SK-N-SH (cell line): ENCODE data around the gene KLF7. TPM values are rescaled to one million over a fixed set of nuclear protein-coding genes. Genes with fewer than 3 reads are reported as not detected.

ENCODE experiments used
- CTCF ChIA-PET: fragments of 300-600, 350-600 bp; formaldehyde crosslinking; extraction: SDS; loops from one replicate; lab custom pipeline; 2021; lab: Yijun Ruan, JAX
- POLR2A ChIA-PET: fragments of 350-600 bp; sonication (Branson Sonifier 250); formaldehyde crosslinking; extraction: SDS; loops from one replicate; lab custom pipeline; 2020; ENCODE audit warnings: antibody characterized with exemption, inconsistent platforms; lab: Yijun Ruan, JAX
- DNase-seq: peaks from one replicate; pipeline ENCODE4 v3.0.0; 2012
- H2AFZ ChIP-seq: fragments of 200-600 bp; sonication (generic); 2 replicates; pipeline ENCODE4 v1.8.1; 2016; ENCODE audit warnings: antibody characterized with exemption, mild to moderate bottlenecking, low read depth
- H3F3A ChIP-seq: fragments of 200-600 bp; sonication (generic); replicated peaks from 2 replicates; pipeline ENCODE3; 2016; ENCODE audit warnings: antibody characterized with exemption, mild to moderate bottlenecking; ENCODE audit not compliant: insufficient read depth
- H3K27ac ChIP-seq, 2 experiments: fragments of 200-500 bp in 1 of 2; fragments of 200-600 bp in 1 of 2; sonication (Bioruptor generic) in 1 of 2; sonication (generic), shearing (Covaris generic) in 1 of 2; 2 replicates each; pipeline versions ENCODE4 v1.5.1 to v1.6.1; 2014 to 2016; ENCODE audit warnings: low read depth in 2 of 2, inconsistent platforms in 1 of 2, low read length in 1 of 2, mild to moderate bottlenecking in 1 of 2, mixed read lengths in 1 of 2
- H3K27me3 ChIP-seq: fragments of 200-600 bp; sonication (generic), shearing (Covaris generic); 2 replicates; pipeline ENCODE4 v1.6.1; 2016; ENCODE audit warnings: mixed run types; ENCODE audit not compliant: insufficient read depth
- H3K36me3 ChIP-seq, 2 experiments: fragments of 200-500 bp in 1 of 2; fragments of 200-600 bp in 1 of 2; sonication (Bioruptor generic) in 1 of 2; sonication (generic) in 1 of 2; replicated peaks in 1 of 2; 2 replicates each; pipeline versions ENCODE3 to v1.5.1; 2014 to 2016; ENCODE audit warnings: low read length in 1 of 2, mild to moderate bottlenecking in 1 of 2; ENCODE audit not compliant: insufficient read depth in 2 of 2, control insufficient read depth in 1 of 2
- H3K4me1 ChIP-seq, 2 experiments: fragments of 200-500 bp in 1 of 2; fragments of 200-600 bp in 1 of 2; sonication (Bioruptor generic) in 1 of 2; sonication (generic), shearing (Covaris generic) in 1 of 2; 2 replicates each; pipeline versions ENCODE4 v1.5.1 to v1.6.1; 2014 to 2016; ENCODE audit warnings: low read depth in 1 of 2, low read length in 1 of 2, mixed run types in 1 of 2; ENCODE audit not compliant: insufficient read depth in 2 of 2, control insufficient read depth in 1 of 2
- H3K4me2 ChIP-seq: fragments of 200-600 bp; sonication (generic), shearing (Covaris generic); 2 replicates; pipeline ENCODE4 v1.6.1; 2017; ENCODE audit warnings: mixed run types
- H3K4me3 ChIP-seq, 2 experiments: fragments of 200-500 bp in 1 of 2; fragments of 200-600 bp in 1 of 2; sonication (Bioruptor generic) in 1 of 2; sonication (generic), shearing (Covaris generic) in 1 of 2; 2 replicates each; pipeline versions ENCODE4 v1.5.1 to v1.8.1; 2014 to 2016; ENCODE audit warnings: low read depth in 2 of 2, inconsistent platforms in 1 of 2, low read length in 1 of 2, mild to moderate bottlenecking in 1 of 2, mixed read lengths in 1 of 2, moderate library complexity in 1 of 2
- H3K79me2 ChIP-seq: fragments of 200-600 bp; sonication (generic); 2 replicates; pipeline ENCODE4 v1.8.1; 2017; ENCODE audit warnings: mild to moderate bottlenecking; ENCODE audit not compliant: insufficient read depth
- H3K9ac ChIP-seq: fragments of 200-600 bp; sonication (generic); 2 replicates; pipeline ENCODE4 v1.6.1; 2017; ENCODE audit warnings: mixed run types
- H3K9me2 ChIP-seq: fragments of 200-600 bp; sonication (generic); 2 replicates; pipeline ENCODE4 v1.6.1; 2017; ENCODE audit warnings: mixed run types
- H3K9me3 ChIP-seq: fragments of 200-600 bp; sonication (generic); 2 replicates; pipeline ENCODE4 v1.6.1; 2017; ENCODE audit warnings: mixed run types, mild to moderate bottlenecking, moderate library complexity
- H4K20me1 ChIP-seq: fragments of 200-600 bp; sonication (generic); 2 replicates; pipeline ENCODE4 v1.6.1; 2017; ENCODE audit warnings: mild to moderate bottlenecking, mixed run types; ENCODE audit not compliant: insufficient read depth
- CTCF ChIP-seq: fragments of 200-600 bp; sonication (generic); IDR thresholded peaks from 2 replicates; pipeline ENCODE4 v1.6.1; 2017; ENCODE audit warnings: antibody characterized with exemption, mild to moderate bottlenecking, moderate library complexity
- ELF1 ChIP-seq: IDR thresholded peaks from 2 replicates; pipeline ENCODE4 v1.4.0; 2012
- EP300 ChIP-seq, 2 experiments: IDR thresholded peaks; 2 replicates each; pipeline versions ENCODE4 v1.4.0 to v1.6.1; 2012; ENCODE audit warnings: borderline replicate concordance in 1 of 2, low read depth in 1 of 2, low read length in 1 of 2
- EZH2phosphoT487 ChIP-seq: fragments of 200-600 bp; sonication (generic); IDR thresholded peaks from 2 replicates; pipeline ENCODE4 v1.6.1; 2017; ENCODE audit warnings: low read depth, mixed run types, mild to moderate bottlenecking, antibody characterized with exemption, moderate library complexity, borderline replicate concordance
- FOXJ3 ChIP-seq: sonication (generic); formaldehyde crosslinking; IDR thresholded peaks from 2 replicates; pipeline ENCODE4 v1.5.1; 2020; ENCODE audit warnings: mild to moderate bottlenecking, missing genetic modification reagents
- JUND ChIP-seq: IDR thresholded peaks from 2 replicates; pipeline ENCODE4 v1.4.0; 2012
- MAX ChIP-seq: IDR thresholded peaks from 2 replicates; pipeline ENCODE4 v1.4.0; 2012; ENCODE audit warnings: low read depth
- MEF2A ChIP-seq: IDR thresholded peaks from 2 replicates; pipeline ENCODE4 v1.4.0; 2012; ENCODE audit warnings: low read depth, borderline replicate concordance
- MXI1 ChIP-seq: IDR thresholded peaks from 2 replicates; pipeline ENCODE4 v1.6.1; 2012; ENCODE audit warnings: mild to moderate bottlenecking, low read depth, low read length, improper control_type of control experiment
- NRF1 ChIP-seq: IDR thresholded peaks from 2 replicates; pipeline ENCODE4 v1.6.1; 2012; ENCODE audit warnings: low read depth, mild to moderate bottlenecking, low read length
- PBX3 ChIP-seq: IDR thresholded peaks from 2 replicates; pipeline ENCODE4; 2012
- POLR2AphosphoS5 ChIP-seq: IDR thresholded peaks from 2 replicates; pipeline ENCODE4 v1.6.1; 2012; ENCODE audit warnings: low read depth, low read length
- RFX5 ChIP-seq: IDR thresholded peaks from 2 replicates; pipeline ENCODE4 v1.6.1; 2012; ENCODE audit warnings: mild to moderate bottlenecking, improper control_type of control experiment, low read length
- SIN3A ChIP-seq: IDR thresholded peaks from 2 replicates; pipeline ENCODE4 v1.6.1; 2012; ENCODE audit warnings: low read depth, mild to moderate bottlenecking, low read length, moderate library complexity, borderline replicate concordance
- SMC3 ChIP-seq: IDR thresholded peaks from 2 replicates; pipeline ENCODE4 v1.6.1; 2012; ENCODE audit warnings: low read depth, low read length, improper control_type of control experiment
- TAF1 ChIP-seq: IDR thresholded peaks from 2 replicates; pipeline ENCODE4 v1.6.1; 2012; ENCODE audit warnings: low read depth, mild to moderate bottlenecking, low read length, moderate library complexity, borderline replicate concordance
- TCF12 ChIP-seq: IDR thresholded peaks from 2 replicates; pipeline ENCODE4 v1.4.0; 2012
- YY1 ChIP-seq: IDR thresholded peaks from 2 replicates; pipeline ENCODE4 v1.4.0; 2012; ENCODE audit warnings: low read depth, mild to moderate bottlenecking
- WGBS: methylation state at CpG from one replicate; pipeline ENCODE4 v1.1.6; 2017; ENCODE audit warnings: low lambda C conversion rate; 5-methylcytosine and 5-hydroxymethylcytosine counted together
- polyA plus RNA-seq, 3 experiments: library from polyadenylated mRNA; depleted of rRNA; stranded (reverse); fragments of >200 nt; gene quantifications; 2 replicates each; pipeline ENCODE4 v1.2.3, GENCODE V29; 2012
- small RNA-seq, 7 experiments: library from RNA; depleted of rRNA; stranded (forward); fragments of <200 nt; gene quantifications; one replicate each; pipeline ENCODE3, GENCODE V24; 2012

Gene KLF7
- polyA plus RNA-seq, 1 of the 3 experiments (the other 2 are of a cell fraction): 7.5 TPM

- 38% methylated on average over 2 of the region's 2 CpGs for WGBS
- DNase-seq: no peak
Observed at GRCh38 chr2:207032490-207032889, 133.3 kb downstream of the KLF7 start.

More at GRCh38 chr2:207032490-207032889, 133.3 kb downstream of the KLF7 start:
- Histone ChIP-seq H3K4me3 (no peak overlapping the region), H3K36me3 (no peaks in the 10 kb centered on the region), H3K27me3 (no peaks in the 10 kb centered on the region), H3K79me2 (no peaks in the 10 kb centered on the region), H3K9me2 (no peaks in the 10 kb centered on the region), H3K9me3 (no peaks in the 10 kb centered on the region), H3K4me1 (no peaks in the 10 kb centered on the region; a peak in 1 of 4 replicates), H3K4me2 (no peak overlapping the region), H2AFZ (no peak overlapping the region), H4K20me1 (no peaks in the 10 kb centered on the region), H3F3A (no peaks in the 10 kb centered on the region), H3K27ac (no peak overlapping the region), H3K9ac (no peak overlapping the region)
- TF ChIP-seq FOXJ3 (CRISPR knock-in tag) (no peak), MEF2A (no peak), ELF1 (no peak), TCF12 (no peak), NRF1 (no peak), RFX5 (no peak), SMC3 (no peak), MAX (no peak), TAF1 (no peak), POLR2AphosphoS5 (no peak), PBX3 (no peak), EP300 (IDR thresholded peaks at IDR 0.05; ENCODE audit: borderline replicate concordance in 1 of 2, low read depth in 1 of 2, low read length in 1 of 2) (no peak), CTCF (no peak), MXI1 (no peak), YY1 (no peak), SIN3A (no peak), EZH2phosphoT487 (no peak), JUND (no peak)
- ChIA-PET POLR2A (no interaction called here), CTCF (no interaction called here)

Small RNA genes within 50 kb of the gene (small RNA-seq; reads per million reads assigned to genes)
- gene MIR2355 (0.98 to 49.0 (median 25.4) reads per million in 7 experiments), gene MIR7845 (0 to 0.67 (median 0.21) reads per million in 7 experiments)

Other genes starting within 250 kb of the KLF7 start
- gene CPO, start 226.4 kb downstream of the KLF7 start, polyA plus RNA-seq (2012; rRNA removed): not detected in 2 replicates